ENCODE data around the gene ATG9A. TPM values are rescaled to one million over a fixed set of nuclear protein-coding genes. Genes with fewer than 3 reads are reported as not detected.
A peak's percentile ranks its signal among the peaks of the same experiment; 100 is the strongest.

The ATG9A gene
- total RNA-seq, 1 donor from 2014 or later, result 82.8 TPM

DNA sequence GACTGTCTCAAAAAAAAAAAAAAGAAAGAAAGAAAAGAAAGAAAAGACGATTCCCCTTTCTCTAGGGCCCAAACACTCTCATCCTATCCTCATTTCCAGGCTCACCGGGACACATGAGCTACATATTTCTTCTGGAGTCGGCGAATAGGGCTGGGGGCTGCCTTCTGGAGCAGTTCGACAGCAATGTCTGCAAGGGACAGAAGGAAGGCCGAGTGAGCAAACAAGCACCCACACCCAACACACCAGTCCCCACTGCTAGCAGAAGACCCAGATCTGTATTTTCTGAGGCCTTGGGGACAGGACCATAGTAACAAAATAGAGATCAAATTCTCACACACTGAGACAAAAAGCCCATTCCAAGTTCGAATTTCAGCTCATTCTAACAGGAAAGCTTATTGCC lies 54.0 kb downstream of the ATG9A start:
- TF ChIP-seq CTCF (IDR thresholded peaks at IDR 0.05), result no peak
- peaks cover 8% of the 10 kb centered on the region for H3K36me3 Mint-ChIP-seq (ENCODE audit: low read depth)
- H3K9me3 Mint-ChIP-seq (ENCODE audit: low read depth), result no peaks in the 10 kb centered on the region
- peaks cover 43% of the 10 kb centered on the region for H3K4me1 Mint-ChIP-seq (ENCODE audit: low read depth)
- H3K27ac Mint-ChIP-seq (ENCODE audit: unreplicated experiment), result peak overlapping the region; percentile 79
- H3K27me3 Mint-ChIP-seq (ENCODE audit: low read depth), result no peaks in the 10 kb centered on the region
- DNase-seq (ENCODE audit: low spot score), result no peak
- peak overlapping the region; percentile 96 for H3K4me3 Mint-ChIP-seq (ENCODE audit: unreplicated experiment)

- Mint-ChIP-seq H3K27me3 (ENCODE audit: low read depth) (no peaks in the 10 kb centered on the region), H3K36me3 (ENCODE audit: low read depth) (peaks cover 8% of the 10 kb centered on the region), H3K27ac (ENCODE audit: unreplicated experiment) (no peak overlapping the region), H3K9me3 (ENCODE audit: low read depth) (no peaks in the 10 kb centered on the region), H3K4me3 (ENCODE audit: unreplicated experiment) (peak overlapping the region; percentile 7), H3K4me1 (ENCODE audit: low read depth) (peaks cover 42% of the 10 kb centered on the region)
- no peak for DNase-seq (ENCODE audit: low spot score)
- TF ChIP-seq CTCF (IDR thresholded peaks at IDR 0.05), result no peak
Observed at GRCh38 chr2:219174801-219175200, 54.6 kb downstream of the ATG9A start.

GRCh38 chr2:219174146-219174545 lies 55.3 kb downstream of the ATG9A start:
- TF ChIP-seq CTCF (IDR thresholded peaks at IDR 0.05), result no peak
- no peak for DNase-seq (ENCODE audit: low spot score)
- H3K27ac Mint-ChIP-seq (ENCODE audit: unreplicated experiment), result no peak overlapping the region
- no peaks in the 10 kb centered on the region for H3K27me3 Mint-ChIP-seq (ENCODE audit: low read depth)
- peak overlapping the region; percentile 7 for H3K4me3 Mint-ChIP-seq (ENCODE audit: unreplicated experiment)
- H3K9me3 Mint-ChIP-seq (ENCODE audit: low read depth), result no peaks in the 10 kb centered on the region
- H3K36me3 Mint-ChIP-seq (ENCODE audit: low read depth), result peaks cover 8% of the 10 kb centered on the region
- H3K4me1 Mint-ChIP-seq (ENCODE audit: low read depth), result peaks cover 38% of the 10 kb centered on the region

DNA sequence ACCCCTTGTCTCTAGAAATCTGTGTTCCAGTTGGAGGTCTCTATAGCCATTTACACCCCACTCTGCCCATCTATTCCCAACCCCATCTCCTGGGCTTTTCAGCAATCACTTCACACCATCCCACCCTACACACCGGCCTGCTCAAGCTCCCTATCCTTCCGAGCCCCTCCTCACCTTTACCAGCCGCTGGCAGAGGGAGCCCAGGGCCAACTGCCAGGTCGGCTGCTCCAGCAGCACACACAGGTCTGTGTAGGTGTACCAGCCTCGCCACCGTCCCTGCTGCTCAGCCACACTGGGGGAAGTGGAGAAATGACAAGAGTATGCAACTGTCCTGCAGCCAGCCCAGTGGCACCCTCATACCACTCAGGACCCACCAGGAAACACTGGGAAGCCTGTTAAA lies 56.3 kb downstream of the ATG9A start:
- H3K36me3 Mint-ChIP-seq (ENCODE audit: low read depth), result peaks cover 8% of the 10 kb centered on the region
- no peak for DNase-seq (ENCODE audit: low spot score)
- no peak overlapping the region for H3K4me3 Mint-ChIP-seq (ENCODE audit: unreplicated experiment)
- no peak for TF ChIP-seq CTCF (IDR thresholded peaks at IDR 0.05)
- peaks cover 33% of the 10 kb centered on the region for H3K4me1 Mint-ChIP-seq (ENCODE audit: low read depth)
- no peaks in the 10 kb centered on the region for H3K27me3 Mint-ChIP-seq (ENCODE audit: low read depth)
- H3K27ac Mint-ChIP-seq (ENCODE audit: unreplicated experiment), result no peak overlapping the region
- no peaks in the 10 kb centered on the region for H3K9me3 Mint-ChIP-seq (ENCODE audit: low read depth)

GRCh38 chr2:219172231-219173154 lies 56.9 kb downstream of the ATG9A start:
- Mint-ChIP-seq H3K27me3 (ENCODE audit: low read depth) (no peaks in the 10 kb centered on the region), H3K27ac (ENCODE audit: unreplicated experiment) (peak overlapping the region; percentile 89), H3K4me3 (ENCODE audit: unreplicated experiment) (no peak overlapping the region), H3K36me3 (ENCODE audit: low read depth) (peaks cover 8% of the 10 kb centered on the region), H3K4me1 (ENCODE audit: low read depth) (peaks cover 30% of the 10 kb centered on the region), H3K9me3 (ENCODE audit: low read depth) (no peaks in the 10 kb centered on the region)
- TF ChIP-seq CTCF (IDR thresholded peaks at IDR 0.05), result no peak
- no peak for DNase-seq (ENCODE audit: low spot score)
